ENCODE results near the gene HSPA1A. TPM values are rescaled to one million over a fixed set of nuclear protein-coding genes. Genes with fewer than 3 reads are reported as not detected.

Gene HSPA1A
- polyA plus RNA-seq, 1 experiment, result 46.6 TPM

- TF ChIP-seq, protein P1, sequence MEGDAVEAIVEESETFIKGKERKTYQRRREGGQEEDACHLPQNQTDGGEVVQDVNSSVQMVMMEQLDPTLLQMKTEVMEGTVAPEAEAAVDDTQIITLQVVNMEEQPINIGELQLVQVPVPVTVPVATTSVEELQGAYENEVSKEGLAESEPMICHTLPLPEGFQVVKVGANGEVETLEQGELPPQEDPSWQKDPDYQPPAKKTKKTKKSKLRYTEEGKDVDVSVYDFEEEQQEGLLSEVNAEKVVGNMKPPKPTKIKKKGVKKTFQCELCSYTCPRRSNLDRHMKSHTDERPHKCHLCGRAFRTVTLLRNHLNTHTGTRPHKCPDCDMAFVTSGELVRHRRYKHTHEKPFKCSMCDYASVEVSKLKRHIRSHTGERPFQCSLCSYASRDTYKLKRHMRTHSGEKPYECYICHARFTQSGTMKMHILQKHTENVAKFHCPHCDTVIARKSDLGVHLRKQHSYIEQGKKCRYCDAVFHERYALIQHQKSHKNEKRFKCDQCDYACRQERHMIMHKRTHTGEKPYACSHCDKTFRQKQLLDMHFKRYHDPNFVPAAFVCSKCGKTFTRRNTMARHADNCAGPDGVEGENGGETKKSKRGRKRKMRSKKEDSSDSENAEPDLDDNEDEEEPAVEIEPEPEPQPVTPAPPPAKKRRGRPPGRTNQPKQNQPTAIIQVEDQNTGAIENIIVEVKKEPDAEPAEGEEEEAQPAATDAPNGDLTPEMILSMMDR (IDR thresholded peaks at IDR 0.05; ENCODE audit: low read depth, low read length), result no peak
- DNase-seq (ENCODE audit: low read depth, low spot score), result no peak
- Histone ChIP-seq H3K4me3 (ENCODE audit: low read depth, low read length) (no peak overlapping the region), H3K27me3 (ENCODE audit: control insufficient read depth, insufficient read depth, low read length) (no peaks in the 10 kb centered on the region), H3K9me3 (ENCODE audit: control insufficient read depth, insufficient read depth, low read length) (no peaks in the 10 kb centered on the region), H3K27ac (ENCODE audit: low read depth, low read length) (no peak overlapping the region)
- ChIA-PET POLR2A (no interaction called here), CTCF (interaction anchor here (0.6 kb wide), 1 partner anchor 145 kb away, joined by 3 read pairs; the partner anchor contains the start of gene LY6G5C)
Measured at GRCh38 chr6:31825553-31825952, 10.2 kb downstream of the HSPA1A start.

DNA sequence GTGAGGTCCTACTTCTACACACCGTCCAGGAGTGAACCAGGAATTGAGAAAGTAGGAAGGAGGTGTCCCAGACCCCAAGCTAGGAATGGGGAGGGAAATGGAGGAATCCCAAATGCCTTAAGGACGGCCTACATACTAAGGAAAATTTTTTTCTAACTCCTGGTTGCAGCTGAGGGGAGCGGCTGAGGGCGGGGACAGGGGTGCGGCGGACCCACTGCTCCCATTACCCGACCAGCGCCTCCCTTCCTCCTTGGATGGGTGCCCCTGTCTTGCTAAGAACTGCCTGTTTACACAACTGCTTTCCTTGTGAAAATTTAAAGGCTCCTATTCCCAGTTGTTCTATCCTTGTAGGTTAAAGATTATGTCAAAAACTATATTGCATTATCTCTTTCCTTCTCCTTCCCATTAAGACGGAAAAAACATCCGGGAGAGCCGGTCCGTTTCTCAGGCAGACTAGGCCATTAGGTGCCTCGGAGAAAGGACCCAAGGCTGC lies 11.5 kb downstream of the HSPA1A start:
- TF ChIP-seq, protein P1 (IDR thresholded peaks at IDR 0.05; ENCODE audit: low read depth, low read length), result no peak

GRCh38 chr6:31827286-31828079 lies 12.1 kb downstream of the HSPA1A start, which contains the start of gene HSPA1B:
Gene HSPA1B (plus strand): TSS chr6:31827738. CDS start chr6:31827951, 213 bp downstream.
- POLR2A ChIA-PET, result interaction anchor here (0.5 to 2.3 kb wide), 37 partner anchors 8 to 281 kb away, joined by 3 to 53 read pairs (median 4); partner anchors contain the start of genes ABHD16A, ATP6V1G2, BAG6 and C6orf47
- Histone ChIP-seq H3K27me3 (ENCODE audit: control insufficient read depth, insufficient read depth, low read length) (no peaks in the 10 kb centered on the region), H3K9me3 (ENCODE audit: control insufficient read depth, insufficient read depth, low read length) (no peaks in the 10 kb centered on the region), H3K4me3 (ENCODE audit: low read depth, low read length) (peak within 1 kb of the TSS; percentile 79), H3K27ac (ENCODE audit: low read depth, low read length) (peak within 1 kb of the TSS; percentile 90)
- CTCF ChIA-PET, result interaction anchor here (0.6 to 1.2 kb wide), 2 partner anchors 58 to 178 kb away, joined by 3 read pairs; no protein-coding TSS in a partner anchor
- TF ChIP-seq, protein P1 (IDR thresholded peaks at IDR 0.05; ENCODE audit: low read depth, low read length), result no peak
- peak; percentile 99 for DNase-seq (ENCODE audit: low read depth, low spot score)

More for the DNA sequence above, 11.5 kb downstream of the HSPA1A start:
- ChIA-PET CTCF (interaction anchor here (1.2 kb wide), 1 partner anchor 57 kb away, joined by 3 read pairs; no protein-coding TSS in a partner anchor), POLR2A (interaction anchor here (0.5 to 2.3 kb wide), 37 partner anchors 8 to 281 kb away, joined by 3 to 53 read pairs (median 5); partner anchors contain the start of genes ABHD16A, ATP6V1G2, BAG6 and C6orf47)
- no peaks in the 10 kb centered on the region for H3K27me3 ChIP-seq (ENCODE audit: control insufficient read depth, insufficient read depth, low read length)
- no peak for DNase-seq (ENCODE audit: low read depth, low spot score)
- peak overlapping the region; percentile 90 for H3K27ac ChIP-seq (ENCODE audit: low read depth, low read length)
- peak overlapping the region; percentile 55 for H3K4me3 ChIP-seq (ENCODE audit: low read depth, low read length)
- H3K9me3 ChIP-seq (ENCODE audit: control insufficient read depth, insufficient read depth, low read length), result no peaks in the 10 kb centered on the region

- Histone ChIP-seq H3K4me3 (ENCODE audit: low read depth, low read length) (peak overlapping the region; percentile 64), H3K27me3 (ENCODE audit: control insufficient read depth, insufficient read depth, low read length) (no peaks in the 10 kb centered on the region), H3K27ac (ENCODE audit: low read depth, low read length) (no peak overlapping the region), H3K9me3 (ENCODE audit: control insufficient read depth, insufficient read depth, low read length) (no peaks in the 10 kb centered on the region)
- ChIA-PET CTCF (interaction anchor here (0.6 to 2.5 kb wide), 26 partner anchors 9 to 375 kb away, joined by 3 to 20 read pairs (median 6); partner anchors contain the start of genes DDAH2, DXO, GPANK1 and HSPA1A), POLR2A (interaction anchor here (0.6 to 1.5 kb wide), 8 partner anchors 15 to 1142 kb away, joined by 3 to 14 read pairs (median 6); partner anchors contain the start of genes HSPA1A, HSPA1L, NEU1 and VARS1)
- no peak for DNase-seq (ENCODE audit: low read depth, low spot score)
- TF ChIP-seq, protein P1 (IDR thresholded peaks at IDR 0.05; ENCODE audit: low read depth, low read length), result peak; percentile 38
Measured at GRCh38 chr6:31829633-31830283, 14.4 kb downstream of the HSPA1A start.

All from AG04450 (cell line).